ENCODE results near the gene OVOL3.

Gene OVOL3

DNA sequence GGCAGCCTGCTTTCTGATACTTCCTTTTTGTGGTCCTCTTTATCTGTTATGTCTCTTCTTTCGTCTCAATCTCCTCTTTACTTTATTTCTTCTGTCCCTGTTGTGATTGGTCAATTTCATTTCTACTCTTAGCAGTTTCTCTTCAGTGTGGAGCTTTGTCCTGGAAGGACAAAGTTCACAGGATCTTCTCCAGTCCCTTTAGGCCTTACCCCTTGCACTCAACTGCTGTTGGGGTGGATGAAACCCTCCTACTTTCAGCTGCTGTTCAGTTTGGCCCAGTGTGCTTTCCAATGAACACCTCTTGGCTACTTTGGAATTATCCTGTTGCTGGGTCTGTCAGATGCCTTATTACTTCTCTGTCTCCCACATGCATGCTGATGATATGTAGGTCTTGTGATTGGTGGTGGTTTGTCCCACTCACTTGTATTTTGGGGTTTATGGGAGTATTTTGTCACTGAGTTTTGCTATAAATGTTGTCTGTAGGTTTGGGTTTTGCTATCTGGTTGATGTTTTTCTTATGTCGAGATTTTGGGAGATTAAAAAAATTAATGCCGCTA is 31.5 kb upstream of the OVOL3 start:
- no peak overlapping the region for H3K4me3 ChIP-seq (replicated peaks; ENCODE audit: low read depth, low read length)
- no peak for DNase-seq (ENCODE audit: low read depth)
- TF ChIP-seq CTCF (IDR thresholded peaks at IDR 0.05; ENCODE audit: low read length, missing control alignments): no peak

DNA sequence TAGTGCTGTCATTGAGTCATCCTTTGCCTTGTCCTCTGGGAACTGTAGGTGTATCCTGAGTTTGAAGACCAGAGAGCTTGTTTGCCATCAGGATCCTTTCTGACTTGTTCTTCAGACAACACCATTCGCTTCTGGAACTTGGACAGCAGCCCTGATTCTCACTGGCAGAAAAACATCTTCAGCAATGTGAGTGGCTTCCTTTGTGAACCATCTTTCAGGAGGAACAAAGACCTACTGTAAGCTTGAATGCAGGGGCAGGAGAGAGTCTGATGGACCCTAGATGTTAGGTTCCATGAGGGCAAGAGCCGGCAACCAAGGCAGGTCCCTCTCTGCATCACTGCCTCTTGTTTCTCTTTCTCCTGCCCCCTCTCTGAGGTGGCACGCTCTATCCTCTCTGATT is 29.6 kb upstream of the OVOL3 start:
- no peak overlapping the region for H3K4me3 ChIP-seq (replicated peaks; ENCODE audit: low read depth, low read length)
- no peak for TF ChIP-seq CTCF (IDR thresholded peaks at IDR 0.05; ENCODE audit: low read length, missing control alignments)
- DNase-seq (ENCODE audit: low read depth): no peak

DNA sequence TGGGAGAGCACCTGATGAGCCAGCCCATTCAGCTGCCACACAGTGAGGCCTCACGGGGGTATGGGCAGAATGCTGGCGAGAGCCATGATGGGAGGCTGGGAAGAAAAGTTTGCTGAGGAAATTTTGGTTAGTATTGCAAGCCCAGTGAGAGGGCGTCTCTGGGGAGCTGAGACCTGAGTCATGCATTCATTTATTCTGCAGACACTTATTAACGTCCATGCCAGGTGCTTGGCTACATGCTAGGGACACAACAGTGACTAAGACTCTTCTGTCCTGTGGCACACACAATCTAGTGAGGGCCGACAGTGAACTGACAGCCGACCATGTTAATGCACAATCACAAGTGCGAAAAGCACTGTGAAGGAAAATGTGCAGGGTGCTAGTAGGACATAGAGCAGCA is 29.0 kb upstream of the OVOL3 start:
- no peak for TF ChIP-seq CTCF (IDR thresholded peaks at IDR 0.05; ENCODE audit: low read length, missing control alignments)
- no peak overlapping the region for H3K4me3 ChIP-seq (replicated peaks; ENCODE audit: low read depth, low read length)
- no peak for DNase-seq (ENCODE audit: low read depth)

DNA sequence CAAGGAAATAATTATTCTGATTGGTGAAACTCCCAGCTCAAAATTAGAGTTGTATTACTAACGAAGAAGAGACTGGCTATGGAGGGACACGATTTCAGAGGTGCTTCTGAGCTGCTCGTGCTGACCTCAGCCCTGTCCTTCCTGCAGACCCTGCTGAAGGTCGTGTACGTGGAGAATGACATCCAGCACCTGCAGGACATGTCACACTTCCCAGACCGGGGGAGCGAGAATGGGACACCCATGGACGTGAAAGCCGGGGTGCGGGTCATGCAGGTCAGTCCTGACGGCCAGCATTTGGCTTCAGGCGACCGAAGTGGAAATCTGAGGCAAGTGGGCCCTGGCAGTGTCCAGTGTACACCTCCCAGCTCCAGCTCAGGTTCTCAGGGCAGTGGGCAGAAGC is 28.0 kb upstream of the OVOL3 start:
- DNase-seq (ENCODE audit: low read depth): no peak
- no peak overlapping the region for H3K4me3 ChIP-seq (replicated peaks; ENCODE audit: low read depth, low read length)
- no peak for TF ChIP-seq CTCF (IDR thresholded peaks at IDR 0.05; ENCODE audit: low read length, missing control alignments)

GRCh38 chr19:36084231-36085009 is 26.5 kb upstream of the OVOL3 start:
- no peak for DNase-seq (ENCODE audit: low read depth)
- H3K4me3 ChIP-seq (replicated peaks; ENCODE audit: low read depth, low read length): no peak overlapping the region
- no peak for TF ChIP-seq CTCF (IDR thresholded peaks at IDR 0.05; ENCODE audit: low read length, missing control alignments)

GRCh38 chr19:36086326-36086725 is 24.6 kb upstream of the OVOL3 start:
- no peak for DNase-seq (ENCODE audit: low read depth)
- TF ChIP-seq CTCF (IDR thresholded peaks at IDR 0.05; ENCODE audit: low read length, missing control alignments): no peak
- no peak overlapping the region for H3K4me3 ChIP-seq (replicated peaks; ENCODE audit: low read depth, low read length)

- DNase-seq (ENCODE audit: low read depth): no peak
- TF ChIP-seq CTCF (IDR thresholded peaks at IDR 0.05; ENCODE audit: low read length, missing control alignments): no peak
- H3K4me3 ChIP-seq (replicated peaks; ENCODE audit: low read depth, low read length): no peak overlapping the region
These were observed 21.1 kb upstream of the OVOL3 start for GRCh38 chr19:36089847-36090246.

Measured in fibroblast of pulmonary artery (primary cell).